Hepatic stellate cell (primary cell): ENCODE data around the gene MRPL55.

Experiments used
- DNase-seq: peaks from one replicate; pipeline ENCODE4 v3.0.0; 2011; ENCODE audit warnings: low spot score

The MRPL55 gene

DNA sequence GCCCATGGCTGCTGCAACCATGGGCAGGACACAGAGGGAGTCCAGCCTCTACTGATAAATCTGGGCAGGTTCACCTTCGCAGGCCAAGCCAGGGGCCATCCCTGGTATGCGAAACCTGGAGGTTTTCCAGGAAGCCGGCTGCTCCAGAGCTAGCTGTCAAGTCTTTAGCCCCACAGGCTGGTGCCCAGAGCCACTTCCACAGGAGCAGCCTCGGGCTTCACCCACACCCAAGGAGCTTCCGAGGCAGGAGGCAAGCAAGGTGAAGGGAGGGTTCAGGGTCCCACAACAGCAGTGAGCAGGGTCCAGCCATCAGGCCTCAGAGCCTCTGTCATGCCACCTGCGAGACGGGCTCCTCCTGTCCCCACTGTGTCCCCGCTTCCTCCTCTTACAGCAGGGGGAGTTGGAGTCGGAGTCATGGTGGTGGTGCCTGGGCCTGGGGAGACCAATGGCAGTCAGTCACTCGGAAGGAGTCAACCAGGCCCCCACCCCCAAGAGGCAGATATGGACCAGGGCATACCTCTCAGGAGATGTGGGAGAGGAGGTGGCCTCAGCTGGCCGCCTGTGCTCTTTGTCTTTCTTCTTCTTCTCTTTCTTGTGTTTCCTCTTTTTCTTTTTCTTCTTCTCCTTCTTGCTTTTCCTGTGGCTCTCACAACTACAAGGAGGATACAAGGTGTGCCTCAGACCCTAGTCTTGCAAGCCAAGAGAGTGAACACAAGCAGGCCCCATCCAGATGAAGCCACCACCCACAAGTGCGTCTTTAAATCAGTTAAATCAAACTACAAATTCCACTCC, 8.1 kb downstream of the MRPL55 start:
- peak; percentile 11 for DNase-seq

DNA sequence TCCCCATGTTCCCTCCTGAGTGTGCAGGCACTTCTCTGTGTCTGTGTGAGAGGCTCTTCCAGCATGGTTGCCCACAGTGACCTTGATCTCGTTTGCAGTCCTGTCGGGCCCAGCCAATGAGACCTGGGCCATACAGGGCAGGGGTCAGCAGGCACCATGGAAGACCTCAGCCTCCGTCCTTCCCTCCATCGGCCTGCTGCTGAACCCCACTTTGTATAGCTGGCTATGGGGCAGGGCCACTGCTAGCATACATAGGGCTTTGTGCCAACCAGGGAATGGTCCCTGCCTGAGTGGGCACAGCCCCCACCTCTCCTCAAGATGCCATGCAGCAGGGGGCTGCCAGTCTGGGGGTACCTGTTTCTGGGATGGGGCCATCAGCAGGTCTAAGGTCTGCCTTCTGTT, 9.8 kb downstream of the MRPL55 start:
- DNase-seq = peak; percentile 0

DNA sequence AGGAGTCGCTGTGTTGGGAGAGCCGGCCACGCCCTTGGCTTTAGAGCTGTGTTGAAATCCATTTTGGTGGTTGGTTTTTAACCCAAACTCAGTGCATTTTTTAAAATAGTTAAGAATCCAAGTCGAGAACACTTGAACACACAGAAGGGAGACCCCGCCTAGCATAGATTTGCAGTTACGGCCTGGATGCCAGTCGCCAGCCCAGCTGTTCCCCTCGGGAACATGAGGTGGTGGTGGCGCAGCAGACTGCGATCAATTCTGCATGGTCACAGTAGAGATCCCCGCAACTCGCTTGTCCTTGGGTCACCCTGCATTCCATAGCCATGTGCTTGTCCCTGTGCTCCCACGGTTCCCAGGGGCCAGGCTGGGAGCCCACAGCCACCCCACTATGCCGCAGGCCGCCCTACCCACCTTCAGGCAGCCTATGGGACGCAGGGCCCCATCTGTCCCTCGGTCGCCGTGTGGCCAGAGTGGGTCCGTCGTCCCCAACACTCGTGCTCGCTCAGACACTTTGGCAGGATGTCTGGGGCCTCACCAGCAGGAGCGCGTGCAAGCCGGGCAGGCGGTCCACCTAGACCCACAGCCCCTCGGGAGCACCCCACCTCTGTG, 10.7 kb downstream of the MRPL55 start:
- DNase-seq = peak; percentile 3

DNA sequence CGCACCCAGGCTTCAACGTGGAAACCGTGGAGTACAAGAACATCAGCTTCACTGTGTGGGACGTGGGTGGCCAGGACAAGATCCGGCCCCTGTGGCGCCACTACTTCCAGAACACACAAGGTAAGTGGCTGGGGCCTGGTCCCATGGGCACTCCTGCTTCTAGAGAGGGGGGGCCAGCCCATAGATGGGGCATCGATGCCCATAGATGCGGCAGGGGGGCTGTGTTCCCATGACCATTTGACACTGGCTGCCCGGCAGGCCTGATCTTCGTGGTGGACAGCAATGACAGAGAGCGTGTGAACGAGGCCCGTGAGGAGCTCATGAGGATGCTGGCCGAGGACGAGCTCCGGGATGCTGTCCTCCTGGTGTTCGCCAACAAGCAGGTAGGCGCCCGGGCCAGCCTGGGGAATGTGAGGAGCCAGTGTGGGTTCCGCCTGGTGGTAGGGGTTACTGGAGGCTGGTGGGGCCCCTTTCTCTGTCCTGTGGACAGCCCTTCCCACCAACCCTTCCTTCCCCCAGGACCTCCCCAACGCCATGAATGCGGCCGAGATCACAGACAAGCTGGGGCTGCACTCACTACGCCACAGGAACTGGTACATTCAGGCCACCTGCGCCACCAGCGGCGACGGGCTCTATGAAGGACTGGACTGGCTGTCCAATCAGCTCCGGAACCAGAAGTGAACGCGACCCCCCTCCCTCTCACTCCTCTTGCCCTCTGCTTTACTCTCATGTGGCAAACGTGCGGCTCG, 11.6 kb downstream of the MRPL55 start:
- peak; percentile 1 for DNase-seq

DNA sequence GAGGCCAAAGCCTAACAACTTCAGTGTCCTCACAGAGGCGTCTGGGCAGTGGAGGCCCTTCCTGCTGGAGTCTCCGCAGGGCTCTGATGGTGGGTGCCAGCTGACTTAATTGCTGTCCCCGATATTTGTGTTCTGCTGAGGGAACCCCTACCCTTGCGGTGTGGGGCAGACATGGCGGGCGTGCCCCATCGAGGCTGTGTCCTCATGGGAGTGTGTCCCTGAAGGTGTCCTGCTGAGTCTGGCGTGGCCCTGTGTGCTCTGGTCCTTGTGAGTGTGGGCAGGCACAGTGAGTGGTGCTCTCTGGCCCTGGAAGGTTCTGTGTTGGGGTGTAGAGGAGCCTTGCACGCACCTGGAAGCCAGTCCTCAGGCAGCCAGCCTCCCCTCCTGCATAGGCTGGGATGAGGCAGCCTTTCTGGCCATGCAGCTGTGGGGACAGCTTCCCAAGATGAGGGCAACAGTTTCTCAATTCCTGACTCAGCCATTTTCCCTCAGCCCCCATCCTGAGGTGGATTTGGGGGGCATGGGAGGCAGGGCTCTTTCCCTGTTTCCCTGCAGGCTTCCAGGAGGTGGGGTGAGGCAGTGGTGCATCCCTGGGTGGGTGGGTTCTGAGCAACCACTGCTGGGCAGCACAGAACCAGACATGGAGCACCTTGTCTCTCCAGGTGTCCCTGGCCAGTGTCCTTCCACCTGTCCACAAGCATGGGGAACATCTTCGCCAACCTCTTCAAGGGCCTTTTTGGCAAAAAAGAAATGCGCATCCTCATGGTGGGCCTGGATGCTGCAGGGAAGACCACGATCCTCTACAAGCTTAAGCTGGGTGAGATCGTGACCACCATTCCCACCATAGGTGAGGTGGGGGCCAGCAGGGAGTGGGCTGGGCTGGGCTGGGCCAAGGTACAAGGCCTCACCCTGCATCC, 12.4 kb downstream of the MRPL55 start:
- no peak for DNase-seq

DNA sequence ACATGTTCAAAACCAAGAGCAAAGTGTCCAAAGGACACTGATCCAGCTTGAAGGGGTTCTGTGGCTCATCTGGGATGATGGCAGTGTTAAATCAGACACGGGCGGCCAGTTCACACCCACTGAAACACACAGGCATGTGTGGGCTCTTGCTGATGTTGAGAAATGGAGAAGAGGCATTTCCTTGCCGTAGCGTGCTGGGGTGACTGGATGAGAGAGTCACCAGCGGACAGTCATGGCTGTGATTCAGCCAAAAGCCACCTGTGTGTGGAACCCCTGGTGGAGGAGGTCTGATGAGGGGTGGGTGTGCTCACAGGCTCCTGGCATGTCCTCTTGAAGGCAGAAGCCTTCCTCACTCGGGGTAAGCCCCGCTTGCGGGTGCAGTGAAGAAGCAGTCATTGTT, 13.2 kb downstream of the MRPL55 start:
- no peak for DNase-seq

DNA sequence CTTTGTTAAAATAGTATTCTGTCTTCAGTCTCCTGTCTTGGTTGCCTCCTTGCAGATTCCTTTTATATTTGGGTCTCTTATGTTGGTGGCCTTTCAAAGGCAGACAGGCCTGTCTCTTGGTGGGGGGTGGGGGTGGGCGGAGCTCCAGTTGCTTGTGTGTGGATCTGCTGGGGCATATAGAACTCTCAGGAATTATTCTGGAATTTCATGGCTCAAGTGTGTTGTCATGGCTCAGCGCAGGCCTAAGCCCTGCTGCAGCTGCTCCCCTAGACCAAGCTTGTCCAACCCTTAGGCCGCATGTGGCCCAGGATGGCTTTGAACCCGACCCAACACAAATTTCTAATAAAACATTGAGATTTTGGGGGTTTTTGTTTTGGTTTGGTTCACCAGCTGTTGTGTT, 13.9 kb downstream of the MRPL55 start:
- no peak for DNase-seq

DNA sequence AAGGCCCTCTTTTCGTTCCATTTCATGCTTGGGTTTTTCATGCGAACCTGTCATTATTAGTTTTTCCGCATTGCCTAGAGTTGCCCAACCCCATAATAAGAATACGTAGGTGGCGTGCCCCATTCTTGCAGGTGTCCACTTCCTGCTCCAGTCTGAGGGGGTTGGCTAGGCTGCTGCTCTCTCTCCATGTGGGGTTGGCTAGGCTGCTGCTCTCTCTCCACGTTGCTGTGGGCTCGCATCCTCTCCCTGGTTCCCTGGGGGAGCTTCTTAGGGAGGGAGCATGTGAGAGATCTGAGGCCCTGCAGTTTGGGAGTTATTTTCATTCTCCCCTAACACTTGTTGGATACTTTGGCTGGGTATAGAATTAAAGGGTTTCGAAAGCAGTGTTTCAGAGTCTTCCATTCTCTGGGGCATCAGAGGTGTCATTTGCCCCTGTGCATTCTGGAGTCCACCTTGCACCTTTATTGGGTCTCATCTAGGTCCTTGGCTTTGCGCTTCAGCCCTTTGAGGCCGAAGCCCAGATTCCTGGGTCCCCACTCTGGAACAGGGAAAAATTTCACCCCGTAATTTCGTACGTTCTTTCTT, 14.6 kb downstream of the MRPL55 start:
- DNase-seq = no peak

DNA sequence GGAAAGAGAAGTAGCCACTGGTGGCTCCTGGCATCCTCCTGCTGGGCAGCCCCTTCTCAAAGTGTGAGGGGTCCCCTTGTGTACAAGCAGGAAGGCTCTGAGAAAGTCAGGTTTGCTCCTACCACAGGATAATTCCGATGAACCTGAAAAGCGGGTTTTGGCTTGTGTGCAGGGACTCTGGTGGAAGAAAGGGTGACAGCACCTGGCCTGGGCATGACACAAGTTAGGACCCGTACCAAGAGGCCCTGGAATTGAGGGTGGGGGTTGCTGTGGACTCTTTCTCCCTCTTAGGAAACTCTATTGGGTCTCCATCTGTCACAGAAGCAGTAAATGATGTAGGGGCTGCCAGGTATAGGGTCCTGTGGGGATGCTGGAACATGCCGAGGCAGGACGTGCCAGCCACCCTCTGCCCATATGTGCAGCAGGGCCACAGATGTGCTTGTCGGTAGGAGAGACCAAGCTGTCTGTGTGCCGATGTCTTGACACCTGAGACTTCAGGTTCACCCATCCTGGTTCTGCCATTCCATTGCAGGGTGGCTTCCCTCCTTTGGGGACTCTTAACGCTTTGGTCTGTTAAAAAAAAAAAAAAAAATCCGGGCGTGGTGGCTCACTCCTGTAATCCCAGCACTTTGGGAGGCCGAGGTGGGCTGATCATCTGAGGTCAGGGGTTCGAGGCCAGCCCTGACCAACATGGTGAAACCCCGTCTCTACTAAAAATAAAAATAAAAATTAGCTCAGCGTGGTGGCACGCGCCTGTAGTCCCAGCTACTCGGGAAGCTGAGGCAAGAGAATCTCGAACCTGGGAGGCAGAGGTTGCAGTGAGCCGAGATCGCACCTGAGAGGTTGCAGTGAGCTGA, 15.8 kb downstream of the MRPL55 start:
- no peak for DNase-seq

DNA sequence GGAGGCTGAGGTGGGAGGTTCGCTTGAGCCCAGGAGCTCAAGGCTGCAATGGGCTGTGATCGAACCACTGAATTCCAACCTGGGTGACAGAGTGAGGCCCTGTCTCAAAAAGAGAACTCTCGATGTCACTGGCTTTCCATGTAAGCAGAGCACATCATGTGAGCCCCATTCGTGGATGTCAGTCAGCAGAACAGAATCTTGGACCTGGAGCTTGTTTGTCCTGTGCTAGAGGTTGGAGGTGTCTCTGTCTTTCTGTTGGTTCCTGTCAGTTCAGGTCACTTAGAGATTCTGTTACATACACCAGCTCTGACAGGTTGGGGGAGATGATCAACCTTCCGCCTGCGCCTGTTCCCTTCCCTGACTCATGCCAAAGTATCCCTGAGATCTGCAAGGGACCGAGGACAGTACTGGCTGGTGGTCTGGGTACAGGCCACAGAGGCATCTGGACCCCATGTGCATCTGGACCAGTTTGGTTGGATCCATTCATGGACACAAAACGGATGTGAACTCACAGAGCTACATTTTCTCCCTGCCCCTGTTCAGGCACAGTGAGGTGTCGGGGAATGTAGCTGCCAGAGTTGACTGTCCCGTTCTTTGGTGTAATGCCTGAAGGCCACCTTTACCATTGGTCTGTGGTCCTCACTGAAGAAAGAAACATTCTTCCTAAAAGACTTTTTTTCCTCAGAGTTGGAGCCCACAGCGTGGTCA, 16.6 kb downstream of the MRPL55 start:
- DNase-seq = no peak

DNA sequence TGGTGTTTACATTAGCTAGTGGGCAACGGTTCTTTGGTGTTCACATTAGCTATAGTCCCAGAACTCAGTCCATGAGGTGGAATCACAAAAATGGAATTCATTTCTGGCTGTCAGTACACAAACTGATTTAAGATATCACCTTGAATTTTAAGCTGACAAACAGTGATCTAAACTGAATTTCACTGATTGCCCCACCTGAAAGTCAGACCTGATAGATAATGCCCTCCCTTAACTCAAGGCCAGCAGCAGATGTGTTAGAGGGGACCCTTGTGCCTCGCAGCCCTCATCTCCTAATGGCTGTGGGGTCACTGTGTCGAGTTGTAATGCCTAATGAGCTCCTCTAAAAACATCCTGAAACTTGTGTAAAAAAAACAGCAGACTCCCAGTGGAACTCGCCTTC, 18.0 kb downstream of the MRPL55 start:
- DNase-seq = no peak

DNA sequence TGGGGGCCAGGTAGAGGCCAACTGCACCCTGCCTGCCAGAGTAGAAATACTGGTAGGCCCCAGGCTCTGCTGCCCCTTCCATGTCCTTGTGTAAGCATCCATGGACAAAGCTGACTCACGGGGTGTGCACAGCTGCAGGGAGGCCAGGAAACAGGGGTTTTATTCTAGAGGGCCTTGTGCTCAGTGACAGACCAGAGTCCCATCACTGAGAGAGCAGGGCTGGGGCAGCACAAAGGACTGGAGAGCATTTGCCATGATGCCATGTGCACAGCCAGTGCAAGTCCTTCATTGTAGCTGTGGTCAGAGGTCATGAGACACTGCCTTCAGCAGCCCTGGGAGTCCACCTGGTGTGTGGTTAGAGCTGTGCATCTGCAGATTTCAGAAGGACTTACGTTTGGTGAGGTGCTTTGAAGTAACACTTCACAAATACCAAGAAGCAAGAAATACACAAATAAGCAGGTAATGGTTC, 18.5 kb downstream of the MRPL55 start:
- DNase-seq = peak; percentile 46

DNA sequence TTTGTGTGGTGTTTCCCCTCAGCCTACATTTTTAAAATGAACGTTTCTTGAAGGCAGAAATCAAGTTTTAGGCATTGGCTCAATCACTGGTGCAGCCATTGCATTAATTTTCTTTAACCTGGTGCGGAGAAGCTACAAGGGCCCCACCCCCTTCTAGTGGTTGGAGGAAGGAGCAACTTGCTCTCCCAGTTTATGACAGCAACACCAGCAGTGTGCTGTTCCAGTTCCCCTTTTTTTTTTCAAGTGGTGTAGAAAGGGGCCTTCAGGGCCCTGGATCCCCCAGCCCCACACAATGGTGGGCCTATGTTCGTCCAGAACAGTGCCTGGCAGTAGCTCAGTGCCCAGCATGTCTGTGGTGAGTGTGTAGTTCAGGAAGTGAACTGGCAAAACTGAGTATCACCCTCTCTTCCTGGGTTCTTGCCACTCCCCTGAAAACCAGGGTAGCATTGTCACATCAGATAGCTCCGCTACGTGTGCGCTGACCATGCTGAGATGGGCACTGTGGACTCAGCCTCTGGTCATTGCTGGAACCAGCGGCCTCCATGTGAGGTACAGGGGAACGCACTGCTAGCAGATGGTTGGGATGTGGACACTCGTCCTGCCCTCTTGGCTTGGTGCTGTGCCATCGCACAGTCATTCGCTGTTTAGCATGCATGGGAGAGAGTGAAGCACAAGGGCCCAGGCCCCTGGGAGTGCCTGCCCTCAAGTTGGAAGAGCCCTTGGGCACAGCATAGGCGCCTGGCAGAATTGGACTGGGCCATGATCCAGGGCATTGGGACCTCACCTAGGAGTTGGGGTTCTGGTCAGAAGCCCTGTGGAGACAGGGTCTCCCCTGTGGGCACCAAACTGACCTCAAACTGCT, 19.3 kb downstream of the MRPL55 start:
- DNase-seq = no peak

DNA sequence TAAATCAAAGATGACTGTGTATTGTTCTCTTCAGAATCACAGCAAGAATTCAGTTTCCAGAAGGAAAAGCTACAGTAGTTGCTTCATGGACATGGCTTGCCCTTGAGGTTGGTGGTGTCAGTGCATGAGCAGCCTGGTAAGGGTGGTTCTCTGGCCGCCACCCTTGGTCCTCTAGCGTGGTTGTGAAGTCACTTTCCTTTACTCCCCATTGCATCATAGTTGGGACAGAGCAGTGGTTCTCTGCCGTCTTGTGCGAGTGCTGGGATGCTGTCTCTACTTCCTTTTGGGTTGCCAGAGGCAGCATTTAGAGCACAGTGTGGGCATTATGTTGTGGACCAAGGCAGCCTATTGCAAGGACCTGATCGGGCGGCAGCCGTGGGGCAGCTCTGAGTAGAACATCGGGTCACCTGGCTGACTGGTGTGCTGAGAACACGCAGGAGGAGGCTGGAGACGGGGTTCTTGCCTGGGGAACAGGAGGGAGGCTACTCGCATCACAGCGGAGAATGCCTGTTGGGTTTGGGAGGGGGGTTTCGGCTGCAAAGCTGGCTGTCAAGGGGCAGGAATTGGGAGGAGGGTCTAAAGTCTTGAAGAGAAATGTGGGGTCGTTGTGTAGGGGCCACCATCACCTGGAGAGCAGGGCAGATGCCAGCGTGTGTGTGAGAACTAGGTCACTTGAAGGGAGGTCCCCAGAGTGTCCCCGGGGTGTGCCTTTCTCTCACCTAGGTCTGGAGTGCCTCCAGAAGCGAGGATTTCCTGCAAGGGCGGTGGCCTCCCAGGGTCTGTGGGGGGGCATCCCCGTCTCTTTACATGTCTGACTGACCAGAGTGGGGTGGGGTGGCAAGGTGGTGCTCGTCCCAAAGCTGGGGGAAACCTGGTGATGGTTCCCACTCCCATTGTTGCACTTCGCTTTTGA, 20.3 kb downstream of the MRPL55 start:
- no peak for DNase-seq

DNA sequence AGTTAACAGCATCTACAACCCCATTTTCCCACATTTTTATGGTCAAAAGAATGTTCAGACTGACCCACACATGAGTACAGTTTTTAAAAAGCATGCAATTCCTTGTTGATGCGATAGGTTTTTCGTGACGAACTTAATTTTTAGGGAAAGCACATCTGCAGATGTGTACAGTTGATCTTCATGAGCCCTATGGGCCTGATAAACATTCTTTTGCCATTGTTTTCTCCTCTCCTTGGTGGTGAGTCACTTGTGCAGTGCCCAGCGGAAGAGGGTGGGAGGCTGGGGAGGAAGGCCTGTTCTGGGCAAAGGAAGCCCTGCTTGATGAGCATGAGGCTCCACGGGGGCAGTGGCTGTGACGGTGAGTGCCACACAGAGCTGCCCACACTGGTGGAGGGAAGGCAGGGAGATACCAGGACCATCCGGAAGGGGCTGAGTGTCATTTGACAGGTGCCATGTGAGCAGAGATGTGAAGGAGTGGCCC, 21.3 kb downstream of the MRPL55 start:
- peak; percentile 64 for DNase-seq

DNA sequence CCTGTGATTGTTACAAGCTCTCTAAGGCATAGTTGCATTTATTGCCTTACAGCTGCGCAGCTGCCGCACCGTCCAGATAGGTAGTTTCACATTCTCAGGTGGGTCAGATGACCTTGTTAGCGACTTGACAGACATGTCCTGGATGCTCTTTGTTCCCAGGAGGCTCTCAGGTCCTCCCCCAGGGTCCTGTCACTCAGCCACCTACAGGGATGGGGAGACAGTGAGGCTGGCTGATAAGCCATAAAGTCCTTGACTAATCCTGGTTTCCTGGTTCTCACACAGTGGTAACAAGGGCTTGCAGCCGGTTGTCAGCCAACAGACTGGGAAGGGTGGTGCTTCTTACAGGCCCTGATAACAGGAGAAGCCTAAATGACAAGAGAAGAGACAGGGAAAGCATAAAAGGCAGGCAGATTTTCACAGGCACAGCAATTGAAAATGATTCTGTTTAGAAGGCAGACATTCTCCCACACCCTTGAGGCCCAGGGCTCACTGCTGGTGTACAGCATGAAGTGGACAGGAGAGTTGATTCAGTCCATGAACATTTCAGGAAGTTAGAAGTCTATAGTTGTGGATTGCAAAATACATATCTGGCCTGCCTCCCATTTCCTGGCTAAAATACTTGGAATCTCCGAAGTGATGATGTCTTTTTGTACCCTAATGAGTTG, 23.7 kb downstream of the MRPL55 start:
- peak; percentile 79 for DNase-seq

DNA sequence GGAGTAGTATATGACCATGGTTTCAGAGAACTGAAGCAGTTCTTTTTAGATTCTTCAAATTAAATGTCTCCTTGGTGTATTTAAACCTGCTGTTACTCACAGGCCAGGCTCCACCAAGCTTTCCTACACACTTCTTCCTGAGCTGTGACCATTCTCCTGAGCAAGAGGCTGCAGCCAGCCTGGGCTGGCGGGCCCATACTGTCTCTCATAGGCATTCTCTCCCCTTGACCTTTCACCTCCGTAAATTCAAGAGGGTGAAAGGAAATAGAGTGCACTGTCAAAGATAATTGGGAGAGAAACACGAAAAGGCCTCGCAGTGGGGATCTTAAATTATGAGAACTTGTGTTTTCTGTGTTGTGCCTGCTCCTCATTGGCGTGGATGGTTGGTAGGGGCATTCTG, 24.3 kb downstream of the MRPL55 start:
- DNase-seq = no peak
